AG04450 (cell line): ENCODE data around the gene ERVH48-1. TPM values are rescaled to one million over a fixed set of nuclear protein-coding genes. Genes with fewer than 3 reads are reported as not detected.
A peak's percentile ranks its signal among the peaks of the same experiment; 100 is the strongest.
"Not testable (repeated sequence)": the region's sequence is repeated elsewhere in the genome, so short reads cannot be mapped to it uniquely, and the experiment has no call there.

Experiments used
- CTCF ChIA-PET: fragments of 300-600, 350-600 bp; formaldehyde crosslinking; extraction: SDS; loops from one replicate; lab custom pipeline; 2022; ENCODE audit warnings: antibody characterized with exemption, inconsistent platforms; lab: Charles Lee
- POLR2A ChIA-PET: fragments of 350-600 bp; formaldehyde crosslinking; extraction: SDS; loops from one replicate; lab custom pipeline; 2021; ENCODE audit warnings: antibody characterized with exemption, inconsistent platforms; lab: Yijun Ruan, JAX
- DNase-seq: peaks from one replicate; pipeline ENCODE4 v3.0.0-alpha.2; 2011; ENCODE audit warnings: low read depth, low spot score
- H3K27ac ChIP-seq: one replicate; pipeline ENCODE4 v1.5.1; 2012; ENCODE audit warnings: low read depth, low read length, control low read depth
- H3K27me3 ChIP-seq: one replicate; pipeline ENCODE4 v1.6.0; 2012; ENCODE audit warnings: low read length; ENCODE audit not compliant: control insufficient read depth, insufficient read depth
- H3K4me3 ChIP-seq: 2 replicates; pipeline ENCODE4 v1.5.1; 2011; ENCODE audit warnings: mild to moderate bottlenecking, low read depth, low read length, control low read depth
- H3K9me3 ChIP-seq: 2 replicates; pipeline ENCODE4 v1.5.1; 2012; ENCODE audit warnings: low read length; ENCODE audit not compliant: control insufficient read depth, insufficient read depth
- polyA plus RNA-seq: library from polyadenylated mRNA; depleted of rRNA; stranded (reverse); fragments of >200 nt; gene quantifications from 2 replicates; pipeline ENCODE4 v1.2.3, GENCODE V29; 2011
- TF ChIP-seq, protein P1 (sequence below): IDR thresholded peaks from 2 replicates; pipeline ENCODE4 v1.5.1; 2011; ENCODE audit warnings: low read depth, low read length, control low read depth, inconsistent platforms

The ERVH48-1 gene
- polyA plus RNA-seq, 1 experiment = not detected

DNA sequence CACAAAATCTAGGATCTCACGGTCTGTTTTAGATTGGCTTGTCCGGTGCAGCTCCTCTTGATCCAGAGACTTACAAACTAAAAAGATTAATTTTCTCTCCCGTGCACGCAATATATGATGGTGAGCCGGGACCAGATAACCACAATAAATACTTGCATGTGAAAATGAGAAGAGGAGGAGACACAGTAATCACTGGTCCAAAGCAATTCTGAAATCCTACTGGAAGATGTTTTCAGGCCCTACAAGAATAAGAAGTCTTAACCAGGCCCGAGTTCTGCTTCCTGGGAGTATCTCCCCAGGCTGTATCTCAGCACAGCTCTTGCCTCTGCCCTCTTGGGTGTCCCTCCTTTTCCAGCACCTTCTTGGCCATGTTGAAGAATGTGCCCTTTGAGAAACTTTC is 45.1 kb downstream of the ERVH48-1 start:
- no peaks in the 10 kb centered on the region; the same call in 1 of the 2 replicates for H3K9me3 ChIP-seq
- ChIA-PET POLR2A (no interaction called here), CTCF (no interaction called here)
- peak overlapping the region; percentile 88 for H3K4me3 ChIP-seq
- TF ChIP-seq, protein P1, sequence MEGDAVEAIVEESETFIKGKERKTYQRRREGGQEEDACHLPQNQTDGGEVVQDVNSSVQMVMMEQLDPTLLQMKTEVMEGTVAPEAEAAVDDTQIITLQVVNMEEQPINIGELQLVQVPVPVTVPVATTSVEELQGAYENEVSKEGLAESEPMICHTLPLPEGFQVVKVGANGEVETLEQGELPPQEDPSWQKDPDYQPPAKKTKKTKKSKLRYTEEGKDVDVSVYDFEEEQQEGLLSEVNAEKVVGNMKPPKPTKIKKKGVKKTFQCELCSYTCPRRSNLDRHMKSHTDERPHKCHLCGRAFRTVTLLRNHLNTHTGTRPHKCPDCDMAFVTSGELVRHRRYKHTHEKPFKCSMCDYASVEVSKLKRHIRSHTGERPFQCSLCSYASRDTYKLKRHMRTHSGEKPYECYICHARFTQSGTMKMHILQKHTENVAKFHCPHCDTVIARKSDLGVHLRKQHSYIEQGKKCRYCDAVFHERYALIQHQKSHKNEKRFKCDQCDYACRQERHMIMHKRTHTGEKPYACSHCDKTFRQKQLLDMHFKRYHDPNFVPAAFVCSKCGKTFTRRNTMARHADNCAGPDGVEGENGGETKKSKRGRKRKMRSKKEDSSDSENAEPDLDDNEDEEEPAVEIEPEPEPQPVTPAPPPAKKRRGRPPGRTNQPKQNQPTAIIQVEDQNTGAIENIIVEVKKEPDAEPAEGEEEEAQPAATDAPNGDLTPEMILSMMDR = no peak
- H3K27me3 ChIP-seq = no peaks in the 10 kb centered on the region
- no peak overlapping the region for H3K27ac ChIP-seq
- no peak for DNase-seq

DNA sequence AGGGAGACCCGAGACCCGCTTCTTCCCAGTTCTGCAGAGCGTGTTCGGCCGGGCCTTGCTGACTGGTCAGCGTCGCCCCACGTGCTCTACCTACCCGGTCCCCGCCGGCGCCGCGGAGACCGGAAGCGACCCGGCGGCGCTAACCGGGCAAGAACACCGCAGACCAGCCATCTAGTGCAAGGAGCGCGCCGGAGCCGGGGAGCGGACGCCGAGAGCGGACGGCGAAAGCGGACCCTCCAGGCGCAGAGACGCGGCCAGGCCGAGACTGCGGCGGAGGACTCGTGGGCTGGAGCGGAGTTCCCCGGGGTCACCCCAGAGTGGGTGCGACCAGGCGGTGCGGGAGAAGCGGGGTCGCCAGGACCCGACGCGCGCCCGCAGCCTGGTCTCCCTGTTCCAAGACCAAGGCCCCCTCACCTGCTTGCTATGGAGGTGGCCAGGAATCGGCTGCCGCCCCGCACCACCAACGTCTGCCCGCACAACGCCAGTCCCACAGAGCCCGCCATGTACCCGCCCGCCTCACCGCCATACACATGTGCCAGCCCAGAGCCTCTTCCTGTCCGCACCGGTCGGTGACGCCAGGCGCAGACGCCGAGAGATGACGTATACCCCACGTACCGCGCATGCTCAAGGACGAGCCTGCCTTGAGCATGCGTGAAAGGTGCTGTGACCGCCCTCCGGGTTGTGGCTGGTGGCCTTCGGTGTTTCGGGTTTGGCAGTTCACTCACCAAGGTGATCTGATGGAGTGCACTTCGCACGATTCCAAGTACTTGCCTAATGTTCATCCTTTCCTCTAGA is 46.2 kb downstream of the ERVH48-1 start, which contains the start of gene WDR4:
WDR4 (minus strand) TSS at position 547 of the 795 bp plus-strand sequence; CDS start at position 503, 44 bp downstream.
- Histone ChIP-seq H3K27ac (peak within 1 kb of the TSS; percentile 87), H3K27me3 (no peaks in the 10 kb centered on the region), H3K4me3 (peak within 1 kb of the TSS; percentile 88), H3K9me3 (no peaks in the 10 kb centered on the region; the same call in 1 of the 2 replicates)
- CTCF ChIA-PET = no interaction called here
- peak; percentile 91 for DNase-seq
- TF ChIP-seq, protein P1 = no peak
- POLR2A ChIA-PET = no interaction called here

DNA sequence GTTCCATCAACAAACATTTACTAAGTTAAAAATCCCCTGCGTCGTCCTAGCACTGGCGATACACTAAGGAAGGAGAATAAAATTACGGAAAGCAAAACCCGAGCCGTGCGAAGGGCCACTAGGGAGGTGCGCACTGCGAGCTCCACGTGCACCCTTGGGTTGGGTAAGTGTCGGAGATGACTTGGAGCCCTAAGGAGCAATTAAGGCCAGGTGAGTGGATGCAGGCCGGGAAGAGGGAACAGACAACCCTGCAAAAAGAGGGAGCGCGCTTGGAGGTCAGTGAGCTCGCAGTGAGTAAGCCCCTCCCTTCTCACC is 46.8 kb downstream of the ERVH48-1 start:
- DNase-seq = no peak
- Histone ChIP-seq H3K27ac (peak overlapping the region; percentile 87), H3K27me3 (no peaks in the 10 kb centered on the region), H3K4me3 (peak overlapping the region; percentile 88), H3K9me3 (no peaks in the 10 kb centered on the region; the same call in 1 of the 2 replicates)
- ChIA-PET POLR2A (no interaction called here), CTCF (no interaction called here)
- TF ChIP-seq, protein P1 = no peak

DNA sequence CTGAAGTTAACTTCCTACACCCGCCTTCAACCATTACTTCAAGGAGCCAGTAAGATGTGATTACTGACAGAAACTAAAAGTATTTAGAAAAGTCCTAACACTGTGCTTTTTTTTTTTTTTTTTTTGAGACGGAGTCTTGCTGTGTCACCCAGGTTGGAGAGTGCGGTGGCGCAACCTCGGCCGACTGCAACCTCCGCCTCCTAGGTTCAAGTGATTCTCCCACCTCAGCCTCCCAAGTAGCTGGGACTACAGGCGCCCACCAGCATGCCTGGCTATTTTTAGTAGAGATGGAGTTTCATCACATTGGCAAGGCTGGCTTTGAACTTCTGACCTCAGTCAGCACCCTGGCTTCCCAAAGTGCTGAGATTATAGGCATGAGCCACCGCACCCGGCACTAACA is 49.6 kb downstream of the ERVH48-1 start:
- H3K27ac ChIP-seq, DNase-seq, POLR2A ChIA-PET, H3K27me3 ChIP-seq, CTCF ChIA-PET, H3K4me3 ChIP-seq, H3K9me3 ChIP-seq: not testable (repeated sequence)

DNA sequence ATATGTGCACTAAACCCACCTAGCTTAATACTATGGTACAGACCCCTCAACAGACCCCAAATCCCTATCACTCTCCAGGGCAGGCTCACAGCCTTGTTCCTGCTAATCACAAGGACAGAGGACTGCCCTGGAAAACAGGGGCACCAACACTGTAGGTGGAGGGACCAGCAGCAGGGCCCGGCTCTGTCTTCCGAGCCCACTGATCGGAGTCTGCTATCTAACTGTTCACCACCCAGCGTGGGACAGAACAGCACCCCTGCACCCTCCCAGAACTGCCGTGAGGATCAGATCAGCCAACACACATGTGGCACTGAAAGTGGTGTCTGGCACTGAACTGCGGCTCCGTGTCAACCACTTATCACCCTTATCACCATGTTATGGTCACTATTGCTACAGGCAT is 52.3 kb downstream of the ERVH48-1 start:
- no peak for DNase-seq
- TF ChIP-seq, protein P1 = no peak
- H3K27me3 ChIP-seq = no peaks in the 10 kb centered on the region
- no peak overlapping the region for H3K27ac ChIP-seq
- ChIA-PET CTCF (interaction anchor here (0.7 kb wide), 1 partner anchor 23 kb away, joined by 3 read pairs; no protein-coding TSS in a partner anchor), POLR2A (no interaction called here)
- H3K9me3 ChIP-seq = no peaks in the 10 kb centered on the region
- H3K4me3 ChIP-seq = no peak overlapping the region
